Measurements from ENCODE around the gene COIL. TPM values are rescaled to one million over a fixed set of nuclear protein-coding genes. Genes with fewer than 3 reads are reported as not detected.

Gene COIL
- total and polyA plus RNA-seq, 4 donors, result 4.7 to 9.9 (median 6.5) TPM

DNA sequence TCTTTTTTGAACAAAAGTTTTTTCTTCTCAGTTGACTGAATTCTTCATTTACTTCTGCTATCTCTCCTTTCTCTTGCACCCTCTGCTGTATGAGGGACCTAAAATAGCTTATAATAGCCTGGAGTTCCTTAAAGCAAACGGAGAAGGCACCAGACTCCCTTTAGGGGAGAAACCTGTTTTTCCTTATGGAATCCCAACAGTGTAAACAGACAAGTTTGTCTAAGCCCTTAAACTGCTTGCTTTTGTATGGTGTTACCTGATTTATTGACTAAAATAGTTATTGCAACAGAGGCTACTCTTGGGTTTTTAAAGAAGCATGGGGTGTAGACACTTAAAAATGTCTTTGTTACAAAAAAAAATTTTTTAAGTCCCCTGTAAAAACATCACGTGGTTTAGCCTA lies 34.1 kb downstream of the COIL start:
- no peaks in the 10 kb centered on the region for H3K36me3 ChIP-seq (ENCODE audit: control insufficient read depth in 4 of 4, insufficient read depth in 3 of 4, low read depth in 1 of 4, low read length in 3 of 4)
- H3K9me3 ChIP-seq (ENCODE audit: control insufficient read depth in 4 of 4, low read length in 3 of 4), result no peaks in the 10 kb centered on the region
- no peak for TF ChIP-seq JUND (IDR thresholded peaks at IDR 0.05)
- TF ChIP-seq RAD21 (IDR thresholded peaks at IDR 0.05), result no peak
- peak in 1 of 2 donors; percentile 9 for TF ChIP-seq HNF4A (conservative IDR thresholded peaks at IDR 0.05)
- TF ChIP-seq HNF4G (IDR thresholded peaks at IDR 0.05), result no peak
- H3K27me3 ChIP-seq (ENCODE audit: control insufficient read depth in 4 of 4, insufficient read depth in 4 of 4, low read length in 3 of 4), result no peaks in the 10 kb centered on the region
- no peak overlapping the region for H3K9ac ChIP-seq (ENCODE audit: low read depth in 1 of 2, low read length in 2 of 2)
- no peak overlapping the region for H3K27ac ChIP-seq (ENCODE audit: low read depth in 1 of 2, low read length in 2 of 2)
- no peak for DNase-seq (ENCODE audit: low spot score)
- peaks cover 0 to 6% (median 5%) of the 10 kb centered on the region in 4 donors for H3K4me1 ChIP-seq (ENCODE audit: control insufficient read depth in 4 of 4, insufficient read depth in 4 of 4, low read length in 3 of 4)
- 43% methylated on average over 2 of the region's 2 CpGs for whole genome bisulfite sequencing
- no peak overlapping the region for H3K4me3 ChIP-seq (ENCODE audit: low read depth in 1 of 3, low read length in 3 of 3)

DNA sequence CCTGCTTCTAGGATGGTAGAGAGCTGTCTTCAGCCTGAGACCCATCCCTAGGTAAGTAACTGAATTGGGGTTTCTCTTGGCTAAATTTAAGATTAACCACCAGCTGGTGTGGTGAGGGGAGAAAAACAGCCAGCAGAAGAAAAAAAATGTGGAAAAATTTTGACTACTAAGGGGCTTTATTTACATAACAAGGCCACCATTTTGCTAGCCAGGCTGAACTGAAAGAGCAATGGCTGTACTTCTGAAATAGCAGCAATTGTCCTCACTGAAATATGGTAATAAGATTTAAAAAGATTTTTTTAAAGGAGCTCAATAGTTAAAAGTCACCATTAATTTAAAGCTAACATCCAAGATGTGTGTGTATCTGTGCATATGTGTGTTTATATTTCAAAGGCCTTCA lies 34.6 kb downstream of the COIL start:
- H3K9ac ChIP-seq (ENCODE audit: low read depth in 1 of 2, low read length in 2 of 2), result no peak overlapping the region
- H3K9me3 ChIP-seq (ENCODE audit: control insufficient read depth in 4 of 4, low read length in 3 of 4), result no peaks in the 10 kb centered on the region
- H3K4me1 ChIP-seq (ENCODE audit: control insufficient read depth in 4 of 4, insufficient read depth in 4 of 4, low read length in 3 of 4), result peaks cover 0 to 6% (median 5%) of the 10 kb centered on the region in 4 donors
- DNase-seq (ENCODE audit: low spot score), result no peak
- H3K27me3 ChIP-seq (ENCODE audit: control insufficient read depth in 4 of 4, insufficient read depth in 4 of 4, low read length in 3 of 4), result no peaks in the 10 kb centered on the region
- H3K27ac ChIP-seq (ENCODE audit: low read depth in 1 of 2, low read length in 2 of 2), result no peak overlapping the region
- no peaks in the 10 kb centered on the region for H3K36me3 ChIP-seq (ENCODE audit: control insufficient read depth in 4 of 4, insufficient read depth in 3 of 4, low read depth in 1 of 4, low read length in 3 of 4)
- TF ChIP-seq, protein P1, sequence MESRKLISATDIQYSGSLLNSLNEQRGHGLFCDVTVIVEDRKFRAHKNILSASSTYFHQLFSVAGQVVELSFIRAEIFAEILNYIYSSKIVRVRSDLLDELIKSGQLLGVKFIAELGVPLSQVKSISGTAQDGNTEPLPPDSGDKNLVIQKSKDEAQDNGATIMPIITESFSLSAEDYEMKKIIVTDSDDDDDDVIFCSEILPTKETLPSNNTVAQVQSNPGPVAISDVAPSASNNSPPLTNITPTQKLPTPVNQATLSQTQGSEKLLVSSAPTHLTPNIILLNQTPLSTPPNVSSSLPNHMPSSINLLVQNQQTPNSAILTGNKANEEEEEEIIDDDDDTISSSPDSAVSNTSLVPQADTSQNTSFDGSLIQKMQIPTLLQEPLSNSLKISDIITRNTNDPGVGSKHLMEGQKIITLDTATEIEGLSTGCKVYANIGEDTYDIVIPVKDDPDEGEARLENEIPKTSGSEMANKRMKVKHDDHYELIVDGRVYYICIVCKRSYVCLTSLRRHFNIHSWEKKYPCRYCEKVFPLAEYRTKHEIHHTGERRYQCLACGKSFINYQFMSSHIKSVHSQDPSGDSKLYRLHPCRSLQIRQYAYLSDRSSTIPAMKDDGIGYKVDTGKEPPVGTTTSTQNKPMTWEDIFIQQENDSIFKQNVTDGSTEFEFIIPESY (IDR thresholded peaks at IDR 0.05), result no peak
- no peak for TF ChIP-seq GABPA (IDR thresholded peaks at IDR 0.05 in 1 of 2, conservative IDR thresholded peaks at IDR 0.05 in 1 of 2)
- no peak for TF ChIP-seq YY1 (IDR thresholded peaks at IDR 0.05)
- TF ChIP-seq HNF4G (IDR thresholded peaks at IDR 0.05), result no peak
- TF ChIP-seq JUND (IDR thresholded peaks at IDR 0.05), result no peak
- TF ChIP-seq FOXA1 (IDR thresholded peaks at IDR 0.05), result no peak
- no peak for TF ChIP-seq RXRA (IDR thresholded peaks at IDR 0.05)
- no peak for TF ChIP-seq SP1 (IDR thresholded peaks at IDR 0.05)
- H3K4me3 ChIP-seq (ENCODE audit: low read depth in 1 of 3, low read length in 3 of 3), result no peak overlapping the region

DNA sequence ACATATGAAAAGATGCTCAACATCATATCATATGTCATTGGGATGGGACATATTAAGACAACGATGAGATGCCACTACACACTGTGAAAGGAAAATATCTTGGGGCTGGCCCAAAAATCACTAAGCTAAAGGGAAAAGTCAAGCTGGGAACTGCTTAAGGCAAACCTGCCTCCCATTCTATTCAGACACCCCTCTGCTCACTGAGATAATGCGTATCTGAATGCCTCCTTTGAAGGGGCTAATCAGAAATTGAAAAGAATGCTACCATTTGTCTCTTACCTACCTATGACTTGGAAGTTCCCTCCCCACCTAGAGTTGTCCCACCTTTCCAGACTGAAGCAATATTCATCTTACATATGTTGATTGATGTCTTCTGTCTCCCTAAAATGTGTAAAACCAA lies 35.8 kb downstream of the COIL start:
- H3K9me3 ChIP-seq (ENCODE audit: control insufficient read depth in 4 of 4, low read length in 3 of 4), result no peaks in the 10 kb centered on the region
- no peak overlapping the region for H3K4me3 ChIP-seq (ENCODE audit: low read depth in 1 of 3, low read length in 3 of 3)
- no peak overlapping the region for H3K27ac ChIP-seq (ENCODE audit: low read depth in 1 of 2, low read length in 2 of 2)
- no peaks in the 10 kb centered on the region for H3K36me3 ChIP-seq (ENCODE audit: control insufficient read depth in 4 of 4, insufficient read depth in 3 of 4, low read depth in 1 of 4, low read length in 3 of 4)
- no peaks in the 10 kb centered on the region for H3K27me3 ChIP-seq (ENCODE audit: control insufficient read depth in 4 of 4, insufficient read depth in 4 of 4, low read length in 3 of 4)
- TF ChIP-seq, protein P2, sequence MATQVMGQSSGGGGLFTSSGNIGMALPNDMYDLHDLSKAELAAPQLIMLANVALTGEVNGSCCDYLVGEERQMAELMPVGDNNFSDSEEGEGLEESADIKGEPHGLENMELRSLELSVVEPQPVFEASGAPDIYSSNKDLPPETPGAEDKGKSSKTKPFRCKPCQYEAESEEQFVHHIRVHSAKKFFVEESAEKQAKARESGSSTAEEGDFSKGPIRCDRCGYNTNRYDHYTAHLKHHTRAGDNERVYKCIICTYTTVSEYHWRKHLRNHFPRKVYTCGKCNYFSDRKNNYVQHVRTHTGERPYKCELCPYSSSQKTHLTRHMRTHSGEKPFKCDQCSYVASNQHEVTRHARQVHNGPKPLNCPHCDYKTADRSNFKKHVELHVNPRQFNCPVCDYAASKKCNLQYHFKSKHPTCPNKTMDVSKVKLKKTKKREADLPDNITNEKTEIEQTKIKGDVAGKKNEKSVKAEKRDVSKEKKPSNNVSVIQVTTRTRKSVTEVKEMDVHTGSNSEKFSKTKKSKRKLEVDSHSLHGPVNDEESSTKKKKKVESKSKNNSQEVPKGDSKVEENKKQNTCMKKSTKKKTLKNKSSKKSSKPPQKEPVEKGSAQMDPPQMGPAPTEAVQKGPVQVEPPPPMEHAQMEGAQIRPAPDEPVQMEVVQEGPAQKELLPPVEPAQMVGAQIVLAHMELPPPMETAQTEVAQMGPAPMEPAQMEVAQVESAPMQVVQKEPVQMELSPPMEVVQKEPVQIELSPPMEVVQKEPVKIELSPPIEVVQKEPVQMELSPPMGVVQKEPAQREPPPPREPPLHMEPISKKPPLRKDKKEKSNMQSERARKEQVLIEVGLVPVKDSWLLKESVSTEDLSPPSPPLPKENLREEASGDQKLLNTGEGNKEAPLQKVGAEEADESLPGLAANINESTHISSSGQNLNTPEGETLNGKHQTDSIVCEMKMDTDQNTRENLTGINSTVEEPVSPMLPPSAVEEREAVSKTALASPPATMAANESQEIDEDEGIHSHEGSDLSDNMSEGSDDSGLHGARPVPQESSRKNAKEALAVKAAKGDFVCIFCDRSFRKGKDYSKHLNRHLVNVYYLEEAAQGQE (IDR thresholded peaks at IDR 0.05), result no peak
- TF ChIP-seq NR2F2 (IDR thresholded peaks at IDR 0.05) (no peak), GABPA (IDR thresholded peaks at IDR 0.05 in 1 of 2, conservative IDR thresholded peaks at IDR 0.05 in 1 of 2) (no peak), RXRA (IDR thresholded peaks at IDR 0.05) (no peak), SP1 (IDR thresholded peaks at IDR 0.05) (no peak), RAD21 (IDR thresholded peaks at IDR 0.05) (no peak), HNF4G (IDR thresholded peaks at IDR 0.05) (no peak), JUND (IDR thresholded peaks at IDR 0.05) (no peak), TAF1 (conservative IDR thresholded peaks at IDR 0.05) (no peak), YY1 (IDR thresholded peaks at IDR 0.05) (no peak)
- TF ChIP-seq, protein P3, sequence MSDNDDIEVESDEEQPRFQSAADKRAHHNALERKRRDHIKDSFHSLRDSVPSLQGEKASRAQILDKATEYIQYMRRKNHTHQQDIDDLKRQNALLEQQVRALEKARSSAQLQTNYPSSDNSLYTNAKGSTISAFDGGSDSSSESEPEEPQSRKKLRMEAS (IDR thresholded peaks at IDR 0.05), result no peak
- TF ChIP-seq, protein P4, sequence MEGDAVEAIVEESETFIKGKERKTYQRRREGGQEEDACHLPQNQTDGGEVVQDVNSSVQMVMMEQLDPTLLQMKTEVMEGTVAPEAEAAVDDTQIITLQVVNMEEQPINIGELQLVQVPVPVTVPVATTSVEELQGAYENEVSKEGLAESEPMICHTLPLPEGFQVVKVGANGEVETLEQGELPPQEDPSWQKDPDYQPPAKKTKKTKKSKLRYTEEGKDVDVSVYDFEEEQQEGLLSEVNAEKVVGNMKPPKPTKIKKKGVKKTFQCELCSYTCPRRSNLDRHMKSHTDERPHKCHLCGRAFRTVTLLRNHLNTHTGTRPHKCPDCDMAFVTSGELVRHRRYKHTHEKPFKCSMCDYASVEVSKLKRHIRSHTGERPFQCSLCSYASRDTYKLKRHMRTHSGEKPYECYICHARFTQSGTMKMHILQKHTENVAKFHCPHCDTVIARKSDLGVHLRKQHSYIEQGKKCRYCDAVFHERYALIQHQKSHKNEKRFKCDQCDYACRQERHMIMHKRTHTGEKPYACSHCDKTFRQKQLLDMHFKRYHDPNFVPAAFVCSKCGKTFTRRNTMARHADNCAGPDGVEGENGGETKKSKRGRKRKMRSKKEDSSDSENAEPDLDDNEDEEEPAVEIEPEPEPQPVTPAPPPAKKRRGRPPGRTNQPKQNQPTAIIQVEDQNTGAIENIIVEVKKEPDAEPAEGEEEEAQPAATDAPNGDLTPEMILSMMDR (IDR thresholded peaks at IDR 0.05; ENCODE audit: low read depth, low read length, missing input control), result no peak
- TF ChIP-seq, protein P1 (IDR thresholded peaks at IDR 0.05), result no peak
- no peak for DNase-seq (ENCODE audit: low spot score)
- 94% methylated on average over 2 of the region's 2 CpGs for WGBS
- H3K9ac ChIP-seq (ENCODE audit: low read depth in 1 of 2, low read length in 2 of 2), result no peak overlapping the region
- H3K4me1 ChIP-seq (ENCODE audit: control insufficient read depth in 4 of 4, insufficient read depth in 4 of 4, low read length in 3 of 4), result peaks cover 0 to 6% (median 5%) of the 10 kb centered on the region in 4 donors
